NCI-H2081 (cell line): Measurements from ENCODE around the gene LTBP1.
"Not testable (repeated sequence)": the region's sequence is repeated elsewhere in the genome, so short reads cannot be mapped to it uniquely, and the experiment has no call there.

Experiments
- DNase-seq, 2 experiments: peaks; one replicate each; lab custom pipeline; 2025; lab: John Stamatoyannopoulos, UW

LTBP1 gene

DNA sequence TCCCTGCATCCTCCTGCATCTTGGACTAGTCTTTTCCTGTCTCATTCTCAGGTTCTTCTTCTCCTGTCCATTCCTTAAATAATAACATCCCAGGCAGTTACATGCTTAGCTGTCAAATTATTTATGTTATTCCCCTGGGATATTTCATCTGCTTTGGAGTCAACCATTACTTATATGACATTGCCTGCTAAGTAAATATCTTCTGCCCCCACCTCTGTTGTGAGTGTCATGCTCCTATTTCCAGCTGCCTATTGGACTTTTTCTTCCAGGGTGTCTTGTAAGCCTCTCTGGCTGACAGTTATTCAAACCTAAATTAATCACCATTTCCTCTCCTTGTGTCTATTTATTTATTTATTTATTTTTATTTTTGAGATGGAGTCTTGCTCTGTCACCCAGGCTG lies 405.0 kb downstream of the LTBP1 start:
- no peak for DNase-seq

GRCh38 chr2:33354981-33355380 lies 408.2 kb downstream of the LTBP1 start:
- no peak for DNase-seq

DNA sequence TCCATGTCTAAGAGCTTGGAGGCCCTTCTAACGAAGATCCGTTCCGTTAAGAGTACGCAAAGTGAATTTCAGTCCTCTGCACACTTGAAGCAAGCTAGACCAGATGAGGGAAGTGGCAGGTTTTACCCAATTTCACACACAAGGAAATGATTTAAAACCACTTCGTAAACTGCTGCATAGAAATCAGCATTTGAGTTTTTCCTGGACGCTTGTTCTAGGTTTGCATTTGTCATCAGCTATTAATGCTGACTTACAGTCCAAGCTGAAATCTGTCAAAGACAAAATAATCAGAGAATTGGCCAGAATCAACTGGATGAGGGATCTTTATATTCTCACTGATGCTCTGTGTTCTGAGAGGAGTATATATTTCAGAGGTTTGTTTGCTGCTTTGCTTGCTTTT lies 412.1 kb downstream of the LTBP1 start:
- DNase-seq = no peak

DNA sequence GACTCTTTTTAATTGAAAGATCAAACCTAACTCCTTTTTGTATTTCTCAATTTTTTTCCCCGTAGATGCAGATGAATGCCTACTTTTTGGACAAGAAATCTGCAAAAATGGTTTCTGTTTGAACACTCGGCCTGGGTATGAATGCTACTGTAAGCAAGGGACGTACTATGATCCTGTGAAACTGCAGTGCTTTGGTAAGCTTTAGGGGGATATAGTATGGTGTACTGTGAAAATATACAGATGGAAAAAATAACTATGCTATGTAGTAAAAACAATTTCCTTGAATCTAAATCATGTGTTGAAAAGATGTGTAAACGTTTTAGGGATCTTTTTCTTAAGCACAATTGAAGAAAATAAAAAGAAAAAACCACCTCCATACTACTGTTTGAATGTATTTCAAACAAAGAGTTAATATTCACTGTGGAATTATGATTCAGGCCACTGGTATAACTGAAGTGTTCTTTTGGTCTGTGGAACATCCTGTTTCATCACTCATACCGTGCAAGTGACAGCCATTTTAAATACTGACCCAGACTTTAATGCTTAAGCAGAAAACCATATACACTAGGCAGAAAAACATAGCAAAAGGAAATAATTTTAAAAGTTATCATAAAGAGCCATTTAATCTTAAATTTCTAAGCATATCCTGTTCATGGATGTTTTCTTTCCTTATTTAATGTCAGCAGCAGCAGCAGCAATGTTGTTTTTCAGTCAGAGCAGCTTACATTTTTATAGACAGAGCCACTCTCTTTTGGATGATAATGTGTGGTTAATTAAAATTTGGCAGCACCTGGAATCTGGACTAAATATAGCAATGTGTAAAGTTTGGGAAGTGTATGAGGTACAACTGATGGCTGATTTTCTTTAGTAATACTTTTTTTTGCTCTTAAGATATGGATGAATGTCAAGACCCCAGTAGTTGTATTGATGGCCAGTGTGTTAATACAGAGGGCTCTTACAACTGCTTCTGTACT lies 416.9 kb downstream of the LTBP1 start:
- DNase-seq = no peak

- no peak for DNase-seq
Measured at GRCh38 chr2:33365264-33365970, 418.7 kb downstream of the LTBP1 start.

GRCh38 chr2:33366473-33366872 lies 419.7 kb downstream of the LTBP1 start:
- no peak for DNase-seq

GRCh38 chr2:33368524-33368923 lies 421.8 kb downstream of the LTBP1 start:
- not testable (repeated sequence) for DNase-seq

DNA sequence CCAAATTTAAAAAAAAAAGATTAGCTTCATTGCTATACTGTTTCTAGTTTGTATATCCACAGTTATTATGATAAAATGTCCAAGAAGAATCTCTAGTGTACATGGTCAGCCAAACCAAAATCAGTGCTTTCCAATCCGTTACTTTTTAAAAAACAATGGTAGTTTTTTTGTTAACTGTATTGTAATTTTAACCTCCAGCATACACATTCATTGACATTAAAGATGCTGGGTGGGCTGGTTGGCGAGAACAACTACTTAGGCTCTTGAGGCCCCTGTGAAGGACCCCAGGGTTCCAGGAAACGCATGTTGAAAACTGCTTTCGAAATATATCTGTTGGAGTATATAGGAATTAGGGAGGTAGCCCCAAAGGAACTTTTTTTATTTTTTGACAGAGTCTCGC lies 422.4 kb downstream of the LTBP1 start:
- DNase-seq = no peak

- DNase-seq = no peak
Measured at GRCh38 chr2:33370636-33371265, 424.0 kb downstream of the LTBP1 start.

DNA sequence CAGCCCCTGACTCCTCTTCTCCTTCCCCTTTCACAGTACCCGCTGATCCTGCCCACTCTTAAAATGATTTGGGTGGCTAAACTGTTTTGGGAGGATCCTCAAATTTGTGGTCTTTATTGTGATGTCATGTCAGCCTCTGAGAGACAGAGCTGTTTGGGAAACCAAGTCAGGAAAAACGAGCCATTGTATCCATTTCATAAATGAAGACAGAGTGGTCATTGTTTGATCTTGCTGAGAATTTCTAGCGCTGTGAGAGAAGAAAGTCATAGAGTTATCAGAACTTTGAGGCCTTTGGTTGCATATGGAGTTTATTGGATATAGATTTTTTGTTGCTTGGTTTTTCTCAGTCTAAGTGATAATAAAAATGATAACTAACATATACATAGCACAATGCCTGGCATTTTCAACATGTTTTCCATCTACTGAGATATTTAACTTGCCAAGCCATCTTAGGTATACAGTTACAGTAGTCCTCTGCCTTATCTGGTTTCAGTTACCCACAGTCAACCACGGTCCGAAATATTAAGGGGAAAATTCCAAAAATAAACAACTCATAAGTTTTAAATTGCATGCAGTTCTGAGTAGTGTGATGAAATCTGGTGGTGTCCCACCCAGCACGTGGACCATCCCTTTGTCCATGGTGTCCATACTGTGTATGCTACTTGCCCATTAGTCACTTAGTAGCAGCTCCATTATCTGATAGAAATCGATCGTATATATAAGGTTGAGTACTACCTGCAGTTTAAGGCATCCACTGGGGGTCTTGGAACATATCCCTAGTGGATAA lies 424.7 kb downstream of the LTBP1 start:
- no peak for DNase-seq

DNA sequence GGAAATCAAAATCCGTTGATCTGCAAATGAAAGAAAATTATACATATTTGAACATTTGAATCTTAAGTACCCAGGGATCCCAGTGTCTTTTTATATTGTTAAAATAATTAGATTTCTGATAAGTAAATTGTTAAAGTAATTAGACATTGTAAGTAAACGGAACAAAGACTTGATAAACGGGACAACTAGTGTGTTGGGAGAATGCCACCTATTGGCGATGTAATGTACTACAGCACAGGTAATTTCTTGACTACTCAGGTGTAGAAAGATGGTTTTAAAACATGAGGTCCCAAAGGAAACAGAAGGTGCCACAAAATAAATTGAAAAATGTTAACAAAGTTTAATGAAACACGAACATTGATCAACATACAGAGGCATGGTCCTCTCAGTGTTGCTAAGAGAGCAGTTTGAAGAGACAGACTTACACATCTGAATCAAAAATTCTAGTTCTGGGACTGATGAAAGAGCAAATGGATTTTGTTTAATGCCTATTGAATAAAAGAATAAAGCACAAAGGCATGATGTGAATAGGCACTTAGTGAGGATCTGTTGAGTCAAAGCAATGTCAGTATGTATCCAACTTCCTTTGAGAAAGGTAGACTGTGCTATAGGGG lies 426.3 kb downstream of the LTBP1 start:
- DNase-seq = peak; percentile 51 to 64

GRCh38 chr2:33373986-33374385 lies 427.2 kb downstream of the LTBP1 start:
- no peak for DNase-seq

- no peak for DNase-seq
Measured at GRCh38 chr2:33375054-33375453, 428.3 kb downstream of the LTBP1 start.

DNA sequence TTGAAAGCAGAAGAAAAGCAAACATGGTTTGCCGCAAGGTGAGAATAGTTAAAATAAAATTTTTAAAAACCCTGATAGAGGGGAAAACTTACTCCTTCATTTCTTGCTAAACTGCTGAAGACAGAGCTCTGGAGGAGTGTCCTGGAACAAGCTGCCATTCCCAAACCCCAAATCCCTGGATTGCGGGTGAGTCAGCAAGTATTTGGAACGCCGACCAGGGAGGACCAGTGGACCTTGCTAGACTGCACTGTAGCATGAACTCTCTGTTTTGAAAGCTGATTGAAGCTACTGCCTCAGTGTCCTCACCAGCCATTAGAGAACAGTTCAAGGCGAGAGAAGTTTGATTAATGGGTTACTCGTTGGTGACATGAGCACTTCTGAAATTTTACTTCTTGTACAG lies 430.3 kb downstream of the LTBP1 start:
- no peak for DNase-seq

DNA sequence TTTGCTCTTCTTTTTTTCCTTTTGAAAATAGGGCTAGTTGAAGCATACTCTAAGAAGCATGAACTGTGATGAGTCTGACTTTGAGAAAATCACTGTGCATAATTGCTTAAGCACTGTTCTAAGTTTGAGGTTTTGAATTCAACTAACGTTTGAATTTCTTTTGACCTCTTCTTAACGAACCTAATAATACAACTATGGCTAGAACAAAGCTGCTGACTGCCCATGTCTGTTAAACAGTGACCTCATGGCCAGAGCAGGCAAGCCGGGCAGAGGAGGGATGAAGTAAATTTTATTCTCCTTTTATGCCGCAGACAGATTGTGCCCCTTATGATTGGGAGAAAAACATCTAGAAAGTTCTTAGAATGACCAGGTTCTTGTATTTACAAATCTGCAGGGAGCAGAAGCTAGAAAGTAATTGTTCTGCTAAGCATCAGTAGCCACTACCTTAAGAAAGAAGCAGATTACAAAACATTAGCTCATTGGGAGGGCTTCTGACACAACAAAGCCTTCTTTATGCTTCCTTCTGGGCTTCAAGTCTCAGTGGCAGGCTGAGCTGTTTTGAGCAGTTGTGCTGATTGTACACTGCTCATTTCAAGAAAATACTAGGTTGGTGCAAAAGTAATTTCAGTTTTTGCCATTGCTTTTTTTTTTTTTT lies 431.9 kb downstream of the LTBP1 start:
- DNase-seq = no peak

GRCh38 chr2:33380001-33380609 lies 433.4 kb downstream of the LTBP1 start:
- DNase-seq = no peak

- no peak for DNase-seq
Measured at GRCh38 chr2:33380719-33381118, 434.0 kb downstream of the LTBP1 start.

- DNase-seq = no peak
Measured at GRCh38 chr2:33381301-33381858, 434.6 kb downstream of the LTBP1 start.

GRCh38 chr2:33383855-33384598 lies 437.3 kb downstream of the LTBP1 start:
- no peak for DNase-seq

- no peak for DNase-seq
Measured at GRCh38 chr2:33384599-33384961, 437.8 kb downstream of the LTBP1 start.
